DMS79 treated with DMSO at 0.1 percent for 48 hours (cell line): ENCODE data around the gene TGFBR3.

Experiments used
- DNase-seq: peaks from one replicate; lab custom pipeline; 2025; lab: John Stamatoyannopoulos, UW

Gene TGFBR3

DNA sequence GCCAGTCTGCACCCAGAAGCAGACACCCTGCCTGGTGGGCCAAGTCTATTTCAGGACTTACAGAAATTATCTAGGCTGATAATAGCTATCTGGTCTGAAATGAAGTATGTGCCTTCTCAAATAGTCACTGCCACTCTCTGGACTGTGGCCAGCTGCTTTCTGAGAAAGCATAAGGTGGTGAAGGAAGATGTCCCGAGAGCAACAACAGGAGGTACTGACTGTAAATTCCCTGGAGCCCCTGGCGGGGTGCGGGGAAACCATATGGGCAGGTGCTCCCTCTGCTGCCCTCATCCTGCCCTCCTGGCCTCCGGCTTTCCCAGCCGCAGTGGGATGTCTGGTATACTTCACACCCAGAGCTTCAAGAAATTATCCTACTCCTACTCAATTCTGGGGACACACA, 86.8 kb downstream of the TGFBR3 start:
- DNase-seq = no peak

DNA sequence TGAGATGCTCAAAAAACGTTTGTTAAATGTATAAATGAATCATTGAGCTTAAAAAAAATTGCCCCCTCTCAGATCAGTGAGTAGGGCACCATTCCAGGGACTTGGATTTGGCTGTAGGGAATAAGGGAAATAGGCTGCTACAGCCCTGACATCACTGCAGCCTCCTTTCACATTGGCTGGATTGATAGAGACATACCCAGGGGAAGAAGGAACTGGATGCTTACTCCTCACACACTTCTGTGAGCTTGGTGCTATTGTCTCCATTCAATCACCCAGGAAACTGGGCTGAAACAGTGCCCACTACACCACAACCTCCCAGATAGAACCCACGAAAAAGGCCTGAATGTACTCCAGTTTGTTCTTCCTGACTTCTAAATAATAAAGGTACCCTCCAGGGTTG, 87.2 kb downstream of the TGFBR3 start:
- no peak for DNase-seq

DNA sequence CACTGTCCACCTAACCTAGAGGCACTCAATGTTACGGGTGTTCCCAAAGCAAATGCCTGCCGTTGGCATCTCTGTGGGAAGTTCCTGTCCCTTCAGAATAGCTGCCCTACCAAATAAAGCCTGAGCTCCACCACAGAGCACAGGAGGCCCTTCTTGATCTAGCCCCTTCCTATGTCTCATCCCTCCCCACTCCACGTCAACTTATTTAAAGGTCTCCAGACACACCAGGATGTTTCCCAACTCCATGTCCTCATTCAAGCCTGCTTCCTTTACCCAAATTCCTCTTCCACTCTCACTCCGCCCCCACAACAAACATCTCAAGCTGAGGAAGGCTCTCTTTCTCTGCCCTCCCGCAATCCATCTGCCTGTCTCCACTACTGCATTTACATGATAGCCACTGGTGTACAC, 87.7 kb downstream of the TGFBR3 start:
- no peak for DNase-seq

- no peak for DNase-seq
These were observed 88.8 kb downstream of the TGFBR3 start for GRCh38 chr1:91797164-91797563.

DNA sequence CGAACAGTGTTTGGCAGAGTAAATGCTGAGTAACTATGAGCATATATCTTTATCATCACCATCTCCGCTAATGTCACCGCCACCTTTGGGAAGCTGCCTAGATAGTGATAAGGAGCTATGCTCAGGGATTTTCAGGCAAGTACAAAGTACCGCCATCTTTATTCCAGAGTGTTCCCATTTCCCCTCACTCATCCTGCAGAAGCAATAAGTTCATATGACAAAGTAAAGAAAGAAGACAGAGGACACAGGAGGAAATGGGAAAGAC, 89.6 kb downstream of the TGFBR3 start:
- DNase-seq = no peak

- DNase-seq = no peak
These were observed 90.2 kb downstream of the TGFBR3 start for GRCh38 chr1:91795591-91796389.

DNA sequence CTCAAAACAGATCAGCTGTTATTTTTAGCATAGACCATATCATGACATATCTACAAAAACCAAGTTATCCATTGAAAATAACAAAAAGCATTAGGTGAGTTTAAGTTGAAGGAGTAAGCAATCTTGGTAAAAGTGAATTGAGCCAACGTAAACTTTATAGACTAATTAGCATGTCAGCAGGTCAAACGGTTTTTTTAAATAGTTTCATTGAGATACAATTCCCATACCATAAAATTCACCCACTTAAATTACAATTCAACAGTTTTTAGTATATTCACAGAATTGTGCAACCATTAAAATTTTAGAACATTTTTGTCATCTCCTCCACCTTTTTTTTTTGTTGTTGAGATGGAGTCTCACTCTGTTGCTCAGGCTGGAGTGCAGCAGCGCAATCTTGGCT, 92.1 kb downstream of the TGFBR3 start:
- no peak for DNase-seq

GRCh38 chr1:91793189-91793588, 92.8 kb downstream of the TGFBR3 start:
- no peak for DNase-seq

DNA sequence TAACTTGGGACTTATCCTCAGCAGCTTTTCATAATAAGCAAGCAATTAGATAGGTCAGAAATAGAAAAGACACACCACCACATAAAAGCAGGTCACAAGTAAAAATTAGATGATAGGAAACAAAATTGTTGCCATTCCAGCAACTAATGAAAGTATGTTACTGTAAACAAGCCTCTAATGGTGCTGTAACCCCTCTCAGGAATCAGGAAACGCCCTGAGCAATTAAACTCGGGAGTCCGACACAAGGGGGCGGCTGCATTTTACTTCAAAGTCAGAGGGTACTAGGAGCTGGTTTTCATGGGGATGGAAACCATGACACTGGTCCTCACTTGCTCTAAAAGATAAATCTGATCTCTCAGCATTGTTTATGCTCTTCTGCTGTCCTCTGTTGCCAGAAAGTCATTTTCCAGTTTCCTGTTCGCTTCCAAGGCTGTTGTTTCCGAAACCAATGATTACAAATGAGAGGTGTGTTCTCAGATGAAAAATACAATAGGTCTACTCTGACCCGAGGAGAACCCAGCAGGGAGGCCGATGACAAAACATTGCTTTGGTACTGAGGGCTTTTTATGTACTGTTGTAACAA, 93.4 kb downstream of the TGFBR3 start:
- no peak for DNase-seq

DNA sequence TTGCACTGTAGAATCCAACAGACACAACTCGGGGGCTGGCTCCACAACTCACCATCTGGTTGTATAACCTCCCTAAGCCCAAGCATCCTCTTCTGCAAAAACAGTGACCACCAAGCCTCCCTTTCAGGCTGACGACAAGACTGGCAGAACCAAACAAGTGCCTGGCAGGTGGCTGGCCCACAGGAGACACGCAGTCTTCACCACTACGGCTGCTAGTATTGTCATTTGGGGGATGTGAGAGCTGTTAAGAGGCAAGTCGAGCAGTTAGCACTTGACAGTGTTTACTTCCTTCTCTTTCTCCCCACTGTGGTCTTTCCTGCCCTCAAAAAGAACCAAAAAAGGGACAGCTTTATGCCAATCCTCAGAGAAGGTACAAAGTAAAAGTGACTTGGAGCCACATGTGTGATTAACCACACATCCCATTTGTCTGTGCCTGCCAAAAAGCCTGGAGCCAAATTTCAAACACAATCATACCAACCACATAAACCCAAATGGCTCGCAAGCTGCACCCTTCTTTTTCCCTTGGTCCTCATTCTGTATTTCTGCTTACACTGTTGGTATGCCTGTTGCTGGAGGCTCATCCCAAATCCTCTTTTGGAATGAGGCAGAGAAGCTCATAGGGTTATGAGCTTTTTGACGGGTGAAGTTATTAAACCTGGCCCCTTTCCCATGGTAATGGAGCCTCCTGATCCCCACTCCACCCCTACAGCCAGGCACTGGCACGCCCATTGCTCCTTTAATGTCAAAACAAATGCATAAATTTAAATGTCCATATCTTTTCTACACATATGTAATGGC, 94.1 kb downstream of the TGFBR3 start:
- DNase-seq = no peak

- DNase-seq = no peak
These were observed 94.8 kb downstream of the TGFBR3 start for GRCh38 chr1:91791103-91791502.

DNA sequence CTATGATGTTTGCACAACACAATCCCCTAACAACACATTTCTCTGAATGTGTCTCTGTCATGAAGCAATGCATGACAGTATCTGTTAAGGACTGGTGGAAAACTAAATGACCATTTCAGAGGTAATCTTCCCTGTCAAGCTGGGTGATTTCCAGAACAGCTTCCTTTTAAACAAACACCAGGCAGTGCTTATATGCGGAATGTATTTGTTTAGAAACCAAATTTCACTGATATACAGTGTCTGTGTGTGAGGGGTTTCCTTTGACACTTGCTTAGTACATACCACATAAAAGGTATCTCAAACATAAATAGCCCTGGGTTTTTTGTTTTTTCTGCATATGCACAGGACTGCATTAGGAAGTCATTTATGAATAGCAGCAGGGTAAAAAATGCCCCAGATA, 95.6 kb downstream of the TGFBR3 start:
- DNase-seq = no peak

DNA sequence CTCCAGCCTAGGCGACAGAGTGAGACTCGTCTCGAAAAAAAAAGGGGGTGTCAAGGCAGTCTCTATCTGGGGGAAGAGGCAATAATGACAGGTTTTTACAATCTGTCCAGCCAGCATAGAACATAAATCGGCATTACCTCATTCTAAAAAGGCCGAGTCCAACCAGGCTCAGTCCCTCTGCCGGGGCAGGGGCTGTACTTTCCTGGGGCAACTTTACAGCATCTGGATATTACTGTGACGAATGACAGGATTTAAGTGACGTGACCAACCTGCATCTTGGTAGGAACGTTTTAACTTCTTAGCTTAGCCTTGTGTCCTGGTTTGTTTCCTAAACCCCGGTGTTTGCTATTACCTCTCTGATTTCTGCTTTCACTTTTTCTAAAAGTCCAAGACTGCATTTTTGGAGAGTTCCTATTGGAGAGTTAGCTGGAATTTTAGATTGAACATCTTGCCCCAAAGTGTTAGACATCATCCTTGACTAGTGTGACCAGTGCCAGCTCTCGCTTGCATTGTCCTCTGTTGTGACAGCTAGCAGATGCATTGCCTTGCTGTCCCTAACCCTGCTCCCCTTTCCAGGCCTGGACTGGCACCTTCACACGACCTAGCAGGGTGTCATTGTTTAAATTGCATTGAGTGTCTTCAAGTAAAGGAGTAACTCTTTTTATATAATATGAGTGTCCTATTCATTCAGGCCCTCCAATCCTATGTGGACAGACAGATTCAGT, 96.5 kb downstream of the TGFBR3 start:
- no peak for DNase-seq

DNA sequence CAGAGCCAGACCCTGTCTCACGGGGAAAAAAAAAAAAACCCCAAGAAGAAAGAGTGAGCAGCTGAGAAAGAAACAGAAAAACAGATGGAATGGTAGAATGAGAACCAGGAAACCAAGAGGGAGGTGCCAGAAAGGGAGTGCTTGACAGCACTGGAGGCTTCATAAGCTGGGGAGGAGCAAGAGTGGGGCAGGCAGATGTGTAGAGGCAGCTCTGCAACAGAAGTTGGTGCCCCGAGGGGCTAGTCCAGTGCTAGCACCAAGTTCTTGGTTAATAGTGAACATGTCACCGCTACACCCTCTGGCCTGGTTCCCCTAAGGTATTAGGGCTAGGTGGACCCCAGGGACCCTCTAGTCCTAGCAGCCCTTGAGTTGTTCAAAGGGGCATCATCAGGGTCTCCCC, 98.0 kb downstream of the TGFBR3 start:
- DNase-seq = no peak

GRCh38 chr1:91784616-91785015, 101.3 kb downstream of the TGFBR3 start:
- DNase-seq = no peak

DNA sequence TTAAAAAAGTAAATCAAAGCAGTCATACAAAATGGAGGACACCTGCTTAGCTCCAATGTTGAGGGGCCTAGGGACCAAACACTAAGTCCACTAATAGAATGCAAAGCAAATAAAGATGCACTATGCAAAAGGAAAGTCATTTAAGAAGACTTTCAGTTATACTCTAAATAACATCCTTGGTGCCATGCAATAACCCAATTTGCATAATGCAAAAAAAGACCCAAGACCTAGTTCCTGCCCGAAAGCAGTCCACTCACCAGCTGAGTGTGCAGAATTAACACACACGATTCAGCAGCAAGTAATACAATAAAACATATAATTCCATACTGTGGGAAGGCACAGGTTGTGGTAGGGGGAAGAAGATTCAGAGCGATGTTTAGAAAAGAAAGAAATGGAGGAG, 101.8 kb downstream of the TGFBR3 start:
- no peak for DNase-seq

DNA sequence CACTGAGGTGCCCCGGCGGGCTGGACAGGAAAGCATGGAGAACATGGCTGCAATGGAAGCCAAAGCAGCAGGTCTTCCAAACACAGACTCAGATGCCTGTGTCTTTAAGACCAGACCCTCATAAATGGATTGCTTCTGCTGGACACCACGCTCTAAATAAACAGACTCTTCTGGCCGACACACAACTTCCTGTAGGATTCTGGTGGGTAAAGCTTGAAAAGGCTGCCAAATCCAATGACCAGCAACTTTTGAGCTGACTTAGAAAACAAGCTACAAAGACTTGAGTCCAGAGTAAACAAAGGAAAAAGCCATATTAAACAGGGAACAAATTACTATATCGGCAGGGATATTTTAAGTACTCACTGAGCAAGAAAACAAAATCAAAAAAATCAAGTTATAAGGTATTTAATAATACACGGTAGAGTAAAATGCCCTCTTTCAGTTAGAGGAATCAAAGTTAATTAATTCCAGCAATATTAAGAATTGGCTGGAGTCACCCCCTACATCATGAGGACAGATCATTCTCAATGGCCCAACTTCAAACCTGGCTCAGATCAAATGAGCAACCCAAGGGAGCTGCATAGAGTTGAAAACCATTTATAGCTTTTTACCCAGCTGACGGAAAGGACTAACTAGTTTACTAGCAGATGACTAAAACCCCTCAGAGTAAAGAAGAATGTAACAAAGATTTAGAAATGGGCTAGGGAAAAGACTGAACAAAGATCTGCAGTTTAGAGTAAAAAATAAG, 102.4 kb downstream of the TGFBR3 start:
- DNase-seq = no peak

GRCh38 chr1:91781901-91782622, 103.9 kb downstream of the TGFBR3 start:
- no peak for DNase-seq

- DNase-seq = no peak
These were observed 104.6 kb downstream of the TGFBR3 start for GRCh38 chr1:91781371-91781825.

- DNase-seq = no peak
These were observed 106.4 kb downstream of the TGFBR3 start for GRCh38 chr1:91779548-91780021.

DNA sequence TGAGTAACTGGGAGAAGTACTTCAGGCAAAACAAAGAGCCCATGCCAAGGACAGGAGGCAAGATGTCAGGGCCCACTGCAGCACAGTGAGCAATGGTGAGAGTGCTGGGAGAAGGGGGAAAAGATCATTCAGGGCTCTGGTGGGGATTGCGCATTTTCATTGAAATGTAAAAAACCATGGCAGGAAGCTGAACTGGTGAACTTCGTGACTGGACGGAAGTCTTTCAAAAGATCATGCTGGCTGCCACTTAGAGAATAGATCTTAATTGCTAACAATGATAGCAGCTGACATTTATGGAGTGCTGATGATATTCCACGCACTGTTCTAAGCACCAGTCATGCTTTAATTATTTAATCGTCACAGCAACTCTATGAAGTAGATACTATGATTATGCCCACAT, 107.0 kb downstream of the TGFBR3 start:
- no peak for DNase-seq
